Measurements from ENCODE around the gene CHD8.

Gene CHD8

DNA sequence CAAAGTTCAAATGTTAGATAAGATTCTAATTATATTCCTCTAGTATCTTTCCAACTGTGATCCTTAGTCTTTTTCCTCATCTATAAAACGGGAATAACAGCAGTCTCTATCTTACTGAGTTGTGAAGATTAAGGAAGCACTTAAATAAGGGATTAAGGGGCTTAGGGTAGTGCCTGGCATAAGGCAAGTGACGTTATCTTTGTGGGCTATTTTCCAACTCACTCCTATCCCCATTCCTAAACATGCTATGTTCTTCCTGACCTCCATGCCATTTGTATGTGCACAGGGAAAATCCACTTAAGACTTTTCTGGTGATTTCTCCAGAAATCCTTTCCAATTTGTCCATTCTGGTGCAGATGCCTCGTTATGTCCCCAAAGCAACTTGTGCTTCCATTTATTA is 105.4 kb downstream of the CHD8 start:
- TF ChIP-seq, protein P1, sequence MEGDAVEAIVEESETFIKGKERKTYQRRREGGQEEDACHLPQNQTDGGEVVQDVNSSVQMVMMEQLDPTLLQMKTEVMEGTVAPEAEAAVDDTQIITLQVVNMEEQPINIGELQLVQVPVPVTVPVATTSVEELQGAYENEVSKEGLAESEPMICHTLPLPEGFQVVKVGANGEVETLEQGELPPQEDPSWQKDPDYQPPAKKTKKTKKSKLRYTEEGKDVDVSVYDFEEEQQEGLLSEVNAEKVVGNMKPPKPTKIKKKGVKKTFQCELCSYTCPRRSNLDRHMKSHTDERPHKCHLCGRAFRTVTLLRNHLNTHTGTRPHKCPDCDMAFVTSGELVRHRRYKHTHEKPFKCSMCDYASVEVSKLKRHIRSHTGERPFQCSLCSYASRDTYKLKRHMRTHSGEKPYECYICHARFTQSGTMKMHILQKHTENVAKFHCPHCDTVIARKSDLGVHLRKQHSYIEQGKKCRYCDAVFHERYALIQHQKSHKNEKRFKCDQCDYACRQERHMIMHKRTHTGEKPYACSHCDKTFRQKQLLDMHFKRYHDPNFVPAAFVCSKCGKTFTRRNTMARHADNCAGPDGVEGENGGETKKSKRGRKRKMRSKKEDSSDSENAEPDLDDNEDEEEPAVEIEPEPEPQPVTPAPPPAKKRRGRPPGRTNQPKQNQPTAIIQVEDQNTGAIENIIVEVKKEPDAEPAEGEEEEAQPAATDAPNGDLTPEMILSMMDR (IDR thresholded peaks at IDR 0.05; ENCODE audit: extremely low read depth, insufficient read depth, missing control alignments), result no peak
- DNase-seq (ENCODE audit: low spot score), result no peak
- in situ Hi-C loops (cut with MboI; ENCODE audit: low pct_unique_long_range_greater_than_20kb, low sequenced_read_pairs, unreplicated experiment), result no loop called here

DNA sequence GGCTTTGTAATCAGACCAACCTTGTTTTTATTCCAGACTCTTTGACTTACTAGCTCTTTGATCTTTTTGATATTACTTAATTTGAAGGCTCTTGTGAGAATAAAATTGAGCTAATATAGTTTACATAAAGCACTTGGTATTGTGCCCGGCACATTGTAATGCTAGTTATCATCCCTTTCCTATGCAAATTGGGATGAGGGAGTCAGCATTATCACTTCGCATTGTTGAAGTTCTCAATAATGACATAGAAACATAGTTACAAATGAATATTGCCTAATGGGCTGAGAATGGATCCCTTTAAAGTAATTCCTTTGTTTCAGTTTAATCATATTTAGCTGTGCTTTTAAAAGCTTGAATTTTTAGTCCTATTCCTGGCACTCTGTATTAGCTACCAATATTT is 108.7 kb downstream of the CHD8 start:
- DNase-seq (ENCODE audit: low spot score), result no peak
- TF ChIP-seq, protein P1 (IDR thresholded peaks at IDR 0.05; ENCODE audit: extremely low read depth, insufficient read depth, missing control alignments), result no peak
- in situ Hi-C loops (cut with MboI; ENCODE audit: low pct_unique_long_range_greater_than_20kb, low sequenced_read_pairs, unreplicated experiment), result no loop called here

GRCh38 chr14:21346532-21347135 is 109.3 kb downstream of the CHD8 start:
- DNase-seq (ENCODE audit: low spot score), result no peak
- TF ChIP-seq, protein P1 (IDR thresholded peaks at IDR 0.05; ENCODE audit: extremely low read depth, insufficient read depth, missing control alignments), result no peak
- in situ Hi-C loops (cut with MboI; ENCODE audit: low pct_unique_long_range_greater_than_20kb, low sequenced_read_pairs, unreplicated experiment), result no loop called here

DNA sequence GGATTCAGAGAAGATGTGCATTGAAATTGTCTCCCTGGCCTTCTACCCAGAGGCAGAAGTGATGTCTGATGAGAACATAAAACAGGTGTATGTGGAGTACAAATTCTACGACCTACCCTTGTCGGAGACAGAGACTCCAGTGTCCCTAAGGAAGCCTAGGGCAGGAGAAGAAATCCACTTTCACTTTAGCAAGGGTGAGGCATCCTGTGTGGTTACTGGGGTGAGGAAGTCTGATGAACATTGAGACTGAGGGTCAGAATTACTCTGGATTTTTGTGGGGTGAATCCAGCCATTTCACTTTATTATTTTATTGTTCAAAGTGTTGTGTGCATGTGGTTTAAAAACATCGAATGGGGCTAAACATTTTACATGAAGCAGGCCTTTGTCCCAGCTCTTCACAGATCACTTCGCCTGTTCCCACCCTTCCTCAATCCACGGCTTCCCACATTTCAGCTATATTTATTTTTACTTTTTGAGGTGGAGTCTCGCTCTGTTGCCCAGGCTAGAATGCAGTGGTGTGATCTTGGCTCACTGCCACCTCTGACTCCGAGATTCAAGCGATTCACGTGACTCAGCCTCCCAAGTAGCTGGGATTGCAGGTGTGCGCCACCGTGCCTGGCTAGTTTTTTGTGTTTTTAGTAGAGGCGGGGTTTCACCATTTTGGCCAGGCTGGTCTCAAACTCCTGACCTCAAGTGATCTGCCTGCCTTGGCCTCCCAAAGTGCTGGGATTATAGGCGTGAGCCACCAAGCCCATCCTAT is 112.7 kb downstream of the CHD8 start:
- in situ Hi-C loops (cut with MboI; ENCODE audit: low pct_unique_long_range_greater_than_20kb, low sequenced_read_pairs, unreplicated experiment), result no loop called here
- DNase-seq (ENCODE audit: low spot score), result no peak
- TF ChIP-seq, protein P1 (IDR thresholded peaks at IDR 0.05; ENCODE audit: extremely low read depth, insufficient read depth, missing control alignments), result no peak
